ENCODE data around the gene CKB. TPM values are rescaled to one million over a fixed set of nuclear protein-coding genes. Genes with fewer than 3 reads are reported as not detected.

Gene CKB
- total and polyA plus RNA-seq, 4 donors, result 9.0 to 32.9 (median 20.4) TPM

- DNase-seq (ENCODE audit: low spot score), result no peak
- Histone ChIP-seq H3K9me3 (ENCODE audit: control insufficient read depth in 4 of 4, low read length in 3 of 4) (no peaks in the 10 kb centered on the region), H3K27me3 (ENCODE audit: control insufficient read depth in 4 of 4, insufficient read depth in 4 of 4, low read length in 3 of 4) (no peaks in the 10 kb centered on the region), H3K4me1 (ENCODE audit: control insufficient read depth in 4 of 4, insufficient read depth in 4 of 4, low read length in 3 of 4) (peaks cover 2 to 56% (median 39%) of the 10 kb centered on the region in 4 donors), H3K27ac (ENCODE audit: low read depth in 1 of 2, low read length in 2 of 2) (peak overlapping the region; percentile 88 to 94), H3K4me3 (ENCODE audit: low read depth in 1 of 3, low read length in 3 of 3) (peak overlapping the region; percentile 82 to 98 (median 98)), H3K36me3 (ENCODE audit: control insufficient read depth in 4 of 4, insufficient read depth in 3 of 4, low read depth in 1 of 4, low read length in 3 of 4) (peaks cover 1 to 17% (median 6%) of the 10 kb centered on the region in 4 donors), H3K9ac (ENCODE audit: low read depth in 1 of 2, low read length in 2 of 2) (peak overlapping the region; percentile 7 to 22)
- WGBS, result under 1% methylated on average over 25 of the region's 25 CpGs
- TF ChIP-seq JUND (IDR thresholded peaks at IDR 0.05) (no peak), GABPA (IDR thresholded peaks at IDR 0.05 in 1 of 2, conservative IDR thresholded peaks at IDR 0.05 in 1 of 2) (no peak), EGR1 (IDR thresholded peaks at IDR 0.05; ENCODE audit: low read depth in 2 of 2) (no peak), RAD21 (IDR thresholded peaks at IDR 0.05) (no peak), MAX (IDR thresholded peaks at IDR 0.05) (no peak), HNF4A (conservative IDR thresholded peaks at IDR 0.05) (no peak), RXRA (IDR thresholded peaks at IDR 0.05) (no peak), TAF1 (conservative IDR thresholded peaks at IDR 0.05) (no peak), CTCF (IDR thresholded peaks at IDR 0.05; ENCODE audit: low read depth, low read length, missing input control) (no peak), ATF3 (IDR thresholded peaks at IDR 0.05) (no peak), FOXA1 (IDR thresholded peaks at IDR 0.05) (no peak), SP1 (IDR thresholded peaks at IDR 0.05) (no peak), YY1 (IDR thresholded peaks at IDR 0.05) (no peak), NR2F2 (IDR thresholded peaks at IDR 0.05) (no peak), FOXA2 (IDR thresholded peaks at IDR 0.05) (no peak), ZBTB33 (IDR thresholded peaks at IDR 0.05) (no peak), HNF4G (IDR thresholded peaks at IDR 0.05) (no peak), REST (IDR thresholded peaks at IDR 0.05) (no peak)
These were observed 39.5 kb upstream of the CKB start for GRCh38 chr14:103562179-103562428.

Data from liver (tissue), 9 donors.